Lung microvascular endothelial cell (primary cell): ENCODE data around the gene LYPD3. TPM values are rescaled to one million over a fixed set of nuclear protein-coding genes. Genes with fewer than 3 reads are reported as not detected.
A peak's percentile ranks its signal among the peaks of the same experiment; 100 is the strongest.

ENCODE experiments used
- DNase-seq, 2 donors: peaks; one replicate each; pipeline versions ENCODE4 v3.0.0 to v3.0.0-alpha.2; 2010; ENCODE audit warnings: low read depth in 2 of 2
- total RNA-seq: library from RNA; depleted of rRNA; stranded (reverse); fragments of >200 nt; gene quantifications from 2 replicates; pipeline ENCODE4 v1.2.1, GENCODE V29; 2014

LYPD3 gene
- total RNA-seq, 1 donor from 2014 or later, result 0.79 TPM

DNA sequence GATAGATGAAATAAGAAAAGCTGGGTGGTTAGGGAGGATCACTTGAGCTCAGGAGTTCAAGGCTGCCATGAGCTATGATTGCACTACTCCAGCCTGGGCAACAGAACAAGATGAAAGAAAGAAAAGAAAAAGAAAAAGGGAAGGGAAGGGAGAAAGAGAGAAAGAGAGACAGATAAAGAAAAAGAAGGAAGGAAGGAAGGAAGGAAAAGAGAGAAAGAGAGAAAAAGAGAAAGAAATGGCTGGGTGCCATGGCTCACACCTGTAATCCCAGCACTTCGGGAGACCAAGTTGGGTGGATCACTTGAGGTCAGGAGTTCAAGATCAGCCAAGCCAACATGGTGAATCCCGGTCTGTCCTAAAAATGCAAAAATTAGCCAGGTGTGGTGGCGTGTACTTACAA lies 29.6 kb downstream of the LYPD3 start:
- DNase-seq, result no peak

DNA sequence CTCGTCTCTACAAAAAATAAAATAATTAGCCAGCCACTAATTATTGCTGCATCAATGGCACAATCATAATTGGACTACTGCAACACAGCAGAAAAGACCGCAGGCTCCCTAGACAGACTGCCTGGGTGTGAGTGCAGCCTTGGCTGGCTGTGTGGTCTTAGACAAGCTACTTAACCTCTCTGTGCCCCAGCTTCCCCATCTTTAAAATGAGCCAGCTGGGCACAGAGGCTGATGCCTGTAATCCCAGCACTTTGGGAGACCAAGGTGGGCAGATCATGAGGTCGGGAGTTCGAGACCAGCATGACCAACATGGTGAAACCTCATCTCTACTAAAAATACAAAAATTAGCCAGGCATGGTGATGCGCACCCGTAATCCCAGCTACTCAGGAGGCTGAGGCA lies 31.7 kb downstream of the LYPD3 start:
- no peak for DNase-seq

DNA sequence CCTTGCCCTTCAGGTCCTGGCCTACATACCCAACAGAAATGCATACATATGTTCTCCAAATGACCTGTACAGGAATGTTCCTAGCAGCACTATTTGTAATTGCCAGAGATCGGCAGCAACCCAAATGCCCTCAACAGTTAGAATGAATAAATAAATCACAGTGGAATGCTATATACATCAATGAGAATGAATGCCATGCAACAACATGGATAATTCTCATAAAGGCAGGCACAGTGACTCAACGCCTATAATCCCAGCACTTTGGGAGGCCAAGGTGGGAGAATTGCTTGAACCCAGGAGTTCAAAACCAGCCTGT lies 32.1 kb downstream of the LYPD3 start:
- no peak for DNase-seq

DNA sequence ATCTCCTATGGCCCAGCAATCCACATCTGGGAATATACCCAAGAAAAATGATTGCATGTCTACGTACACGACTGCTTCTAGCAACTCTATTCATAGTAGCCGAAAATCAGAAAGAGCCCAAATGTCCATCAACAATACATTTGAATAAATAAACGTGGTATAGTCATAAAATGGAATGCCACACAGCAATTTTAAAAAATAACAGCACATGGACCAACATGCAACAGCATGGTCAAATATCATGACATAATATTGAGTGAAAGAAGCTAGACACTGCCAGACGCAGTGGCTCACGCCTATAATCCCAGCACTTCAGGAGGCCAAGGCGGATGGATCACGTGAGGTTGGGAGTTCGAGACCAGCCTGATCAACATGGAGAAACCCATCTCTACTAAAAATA lies 34.4 kb downstream of the LYPD3 start:
- DNase-seq, result no peak

DNA sequence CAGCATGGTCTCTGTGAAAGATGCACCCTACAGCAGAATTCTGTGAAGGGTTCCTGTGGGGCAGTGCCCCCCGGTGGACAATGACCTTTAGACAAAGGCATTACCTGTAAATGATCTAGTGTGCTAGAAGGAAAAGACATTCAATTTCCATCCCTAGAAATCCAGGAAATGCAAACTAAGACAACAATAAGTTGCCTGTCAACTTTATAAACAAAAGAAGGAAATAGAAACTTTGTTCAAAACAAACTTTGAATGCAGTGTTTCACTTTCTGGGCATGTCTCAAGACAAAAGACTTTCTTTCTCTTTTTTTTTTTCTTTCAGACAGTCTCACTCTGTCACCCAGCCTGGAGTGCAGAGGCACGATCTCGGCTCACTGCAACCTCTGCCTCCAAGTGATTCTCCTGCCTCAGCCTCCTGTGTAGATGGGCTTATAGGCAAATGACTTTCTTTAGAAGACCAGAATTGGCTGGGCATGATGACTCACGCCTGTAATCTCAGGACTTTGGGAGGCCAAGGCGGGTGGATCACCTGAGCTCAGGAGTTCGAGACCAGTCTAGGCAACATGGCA lies 35.2 kb downstream of the LYPD3 start:
- DNase-seq, result peak in 1 of 2 donors; percentile 88

DNA sequence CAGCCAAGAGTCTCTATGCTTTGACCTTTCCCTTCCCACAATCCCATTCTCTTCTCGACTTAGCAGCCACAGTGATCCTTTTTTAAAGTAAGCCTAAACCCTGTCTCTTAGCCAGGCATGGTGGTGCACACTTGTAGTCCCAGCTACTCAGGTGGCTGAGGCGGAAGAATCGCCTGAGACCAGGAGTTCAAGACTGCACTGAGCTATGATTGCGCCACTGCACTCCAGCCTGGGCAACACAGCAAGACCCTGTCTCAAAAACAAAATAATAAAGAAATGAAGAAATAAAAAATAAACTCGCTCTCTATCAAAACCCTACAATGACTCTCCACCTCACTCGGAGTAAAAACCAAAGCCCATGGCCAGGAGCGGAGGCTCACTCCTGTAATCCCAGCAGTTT lies 36.0 kb downstream of the LYPD3 start:
- no peak for DNase-seq

DNA sequence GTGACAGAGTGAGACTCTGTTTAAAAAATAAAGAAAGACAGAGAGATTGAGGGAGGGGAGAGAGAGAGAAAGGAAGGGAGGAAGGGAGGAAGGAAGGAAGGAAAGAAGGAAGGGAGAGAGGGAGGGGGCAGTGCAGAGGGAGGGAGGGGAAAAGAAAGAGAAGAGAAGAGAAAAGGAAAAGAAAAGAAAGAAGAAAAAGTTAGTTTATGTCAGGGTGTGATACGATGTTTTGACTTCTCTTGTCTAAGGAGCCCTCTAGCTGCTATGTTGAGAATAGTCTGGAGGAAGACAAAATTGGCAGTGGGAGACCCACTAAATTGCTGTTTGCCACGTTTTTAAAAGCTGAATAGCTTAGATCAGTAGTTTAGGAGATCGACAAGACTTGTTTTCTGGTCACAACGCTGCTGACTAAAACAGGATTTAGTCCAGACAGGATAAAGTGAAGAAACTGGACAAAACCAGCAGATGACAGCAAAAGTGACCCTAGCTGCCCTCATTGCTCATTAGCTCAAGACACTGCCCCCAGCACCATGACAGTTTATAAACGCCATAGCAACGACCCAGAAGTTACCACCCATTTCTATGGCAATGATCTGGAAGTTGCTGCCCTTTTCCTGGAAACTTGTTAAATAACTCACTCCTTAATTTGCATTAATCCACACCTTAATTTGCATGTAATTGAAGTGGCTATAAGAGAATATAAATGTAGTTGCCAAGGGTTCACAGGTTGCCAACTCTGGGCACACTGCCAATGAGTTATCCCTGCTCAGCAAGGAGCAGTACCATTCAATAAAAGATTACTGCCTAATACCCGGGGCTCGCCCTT lies 39.6 kb downstream of the LYPD3 start:
- DNase-seq, result peak; percentile 25 to 33

DNA sequence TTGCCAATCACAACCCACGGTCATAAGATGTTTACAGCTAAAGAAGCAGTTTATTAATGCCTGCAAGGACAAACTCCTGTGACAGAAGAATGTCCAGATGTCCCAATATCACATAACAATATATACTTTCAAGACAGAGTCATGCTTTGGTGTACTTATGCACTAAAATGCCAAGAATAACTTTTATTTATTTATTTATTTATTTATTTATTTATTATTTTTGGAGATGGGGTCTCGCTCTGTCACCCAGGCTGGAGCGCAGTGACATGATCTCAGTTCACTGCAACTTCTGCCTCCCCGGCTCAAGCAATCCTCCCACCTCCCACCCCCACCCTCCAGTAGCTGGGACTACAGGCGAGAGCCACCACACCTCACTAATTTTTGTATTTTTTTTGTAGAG lies 41.6 kb downstream of the LYPD3 start:
- no peak for DNase-seq

DNA sequence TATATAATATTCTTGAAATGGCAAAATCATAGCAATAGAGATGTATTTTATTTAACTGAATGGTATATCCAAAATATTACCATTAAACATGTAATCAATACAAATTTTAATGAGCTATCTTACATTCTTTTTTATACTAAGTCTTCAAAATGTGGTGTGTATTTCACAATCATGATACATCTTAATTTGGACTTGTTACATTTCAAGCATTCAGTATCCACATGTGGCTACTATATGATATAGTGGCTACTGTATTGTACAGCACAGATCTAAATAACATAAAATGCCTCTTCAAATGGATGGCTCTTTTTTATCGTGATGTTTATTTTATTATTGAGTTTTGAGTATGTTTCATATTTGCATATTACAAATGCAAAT lies 42.7 kb downstream of the LYPD3 start:
- no peak for DNase-seq

DNA sequence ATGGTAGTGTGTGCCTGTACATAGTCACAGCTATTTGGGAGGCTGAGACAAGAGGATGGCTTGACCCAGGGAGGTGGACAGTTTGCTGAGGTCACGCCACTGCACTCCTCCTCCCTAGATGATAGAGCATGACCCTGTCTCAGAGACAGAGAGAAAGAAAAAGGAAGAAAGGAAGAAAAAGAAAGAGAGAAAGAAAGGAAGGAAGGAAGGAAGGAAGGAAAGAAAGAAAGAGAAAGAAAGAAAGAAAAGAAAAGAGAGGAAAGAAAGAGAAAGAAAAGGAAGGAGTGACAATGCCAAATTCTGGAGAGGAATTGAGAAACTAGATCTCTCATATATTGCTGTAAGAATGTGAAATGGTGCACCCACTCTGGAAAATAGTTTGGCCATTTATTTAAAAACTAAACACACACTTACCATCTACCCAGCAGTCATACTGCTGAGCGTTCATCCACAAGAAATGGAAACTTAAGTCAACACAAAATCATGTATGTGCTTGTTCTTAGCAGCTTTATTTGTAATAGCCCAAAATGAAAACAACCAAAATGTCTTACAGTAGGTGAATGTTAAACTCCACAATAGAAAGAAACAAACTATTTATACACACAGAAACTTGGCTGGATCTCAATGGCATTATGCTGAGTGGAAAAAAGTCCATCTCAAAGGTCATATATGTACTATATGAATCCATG lies 43.3 kb downstream of the LYPD3 start:
- DNase-seq, result no peak

DNA sequence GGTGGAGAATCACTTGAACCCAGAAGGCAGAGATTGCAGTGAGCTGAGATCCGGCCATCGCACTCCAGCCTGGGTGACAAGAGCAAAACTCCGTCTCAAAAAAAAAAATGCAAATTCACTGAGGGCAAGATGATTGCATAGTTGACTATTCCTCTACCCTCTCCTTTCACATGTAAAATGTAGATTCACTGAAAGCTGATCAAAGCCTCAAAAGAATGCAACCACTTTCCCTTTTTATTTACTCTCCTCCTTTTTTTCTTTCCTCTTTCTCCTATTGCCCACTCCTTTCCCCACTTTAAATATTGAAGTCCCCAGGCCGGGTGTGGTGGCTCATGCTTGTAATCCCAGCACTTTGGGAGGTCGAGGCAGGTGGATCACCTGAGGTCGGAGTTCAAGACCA lies 44.5 kb downstream of the LYPD3 start:
- no peak for DNase-seq

DNA sequence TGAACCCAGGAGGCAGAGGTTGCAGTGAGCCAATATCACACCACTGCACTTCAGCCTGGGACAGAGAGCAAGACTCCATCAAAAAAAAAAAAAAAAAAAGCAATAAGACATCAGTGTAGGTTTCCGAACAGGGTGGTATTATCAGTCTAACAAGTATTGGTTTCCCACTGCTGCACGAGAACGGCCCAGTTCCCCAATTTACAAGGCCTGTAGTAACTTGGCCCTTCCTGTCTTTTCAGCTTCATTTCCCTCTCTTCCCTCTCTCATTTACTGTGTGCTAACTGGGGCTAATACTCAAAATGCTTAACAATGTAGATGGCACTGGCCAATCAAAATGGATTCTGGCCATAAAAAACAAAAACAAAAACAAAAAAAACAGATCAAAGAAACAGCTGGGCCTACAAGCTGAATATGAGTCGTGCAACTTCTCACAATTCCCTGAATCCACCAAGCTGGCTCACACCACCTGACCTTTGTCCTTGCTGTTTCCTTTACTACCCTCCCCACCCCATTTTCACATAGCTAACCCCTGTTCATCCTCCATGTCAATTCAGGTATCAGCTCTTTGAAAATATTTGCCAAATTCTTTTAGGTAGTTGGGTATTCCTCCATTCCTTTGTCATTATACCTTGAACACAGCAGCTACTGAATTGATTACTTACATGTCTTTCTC lies 48.3 kb downstream of the LYPD3 start:
- no peak for DNase-seq

DNA sequence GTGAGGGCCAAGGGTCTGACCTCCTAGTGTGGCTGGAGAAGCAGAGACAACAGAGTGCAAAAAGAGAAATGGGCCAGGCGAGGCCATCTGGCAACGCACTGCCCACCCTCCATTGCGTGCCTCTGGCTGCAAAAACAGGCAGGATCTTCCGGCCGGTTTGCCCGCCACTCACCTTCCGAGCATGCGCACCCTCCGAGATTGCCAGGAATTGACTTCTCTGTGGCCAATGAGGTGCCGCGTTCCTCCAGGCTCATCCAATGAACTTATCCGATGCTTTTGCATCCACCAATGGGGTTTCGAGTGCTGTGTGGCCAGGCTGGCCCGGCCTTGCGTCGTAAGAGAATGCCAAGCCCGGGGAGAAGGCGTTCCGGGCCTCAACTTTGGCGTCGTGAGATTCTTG lies 50.9 kb downstream of the LYPD3 start, which contains the start of gene TEX101:
TSS of gene TEX101 (plus strand) at position 337 of the 400 bp plus-strand sequence. CDS start 1,030 bp downstream, outside the sequence.
- DNase-seq, result no peak

DNA sequence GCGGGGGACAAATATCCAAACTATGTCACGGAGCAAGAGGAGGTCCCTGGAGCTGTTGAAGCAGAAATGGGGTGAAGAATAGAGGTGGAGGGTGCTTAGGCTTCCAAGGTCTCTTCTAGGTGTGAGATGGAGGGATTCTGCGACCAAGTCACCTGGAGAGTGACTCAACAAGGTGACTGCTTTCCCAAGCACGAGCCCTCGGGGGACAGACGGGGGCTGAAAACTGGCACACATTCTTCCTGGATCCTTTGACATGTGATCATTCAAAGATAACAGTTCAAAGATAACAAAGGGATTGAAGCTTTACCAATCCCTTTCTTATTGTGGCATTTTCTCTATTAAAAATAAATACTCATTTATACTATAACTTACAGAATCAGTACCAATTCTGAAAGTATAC lies 53.0 kb downstream of the LYPD3 start:
- DNase-seq, result no peak

Other genes with a start within 250 kb of the LYPD3 start
- gene PSG9, start 196.1 kb downstream of the LYPD3 start, total RNA-seq, result not detected in 2 replicates
- gene CD177, start 111.9 kb downstream of the LYPD3 start, total RNA-seq, result under 0.01 and 2.6 TPM in 2 replicates
- not detected in 2 replicates for gene TEX101, start 50.7 kb downstream of the LYPD3 start, total RNA-seq
- gene PHLDB3, start 39.1 kb upstream of the LYPD3 start, total RNA-seq, result 23.1 and 79.8 TPM in 2 replicates
- gene ETHE1, start 61.6 kb upstream of the LYPD3 start, total RNA-seq, result 106 and 137 TPM in 2 replicates
- 0.20 and 0.22 TPM in 2 replicates for gene ZNF575, start 67.6 kb upstream of the LYPD3 start, total RNA-seq
- gene XRCC1, start 109.9 kb upstream of the LYPD3 start, total RNA-seq, result 10.7 and 14.6 TPM in 2 replicates
- 1.1 and 4.6 TPM in 2 replicates for gene PINLYP, start 110.2 kb upstream of the LYPD3 start, total RNA-seq
- 19.2 and 29.0 TPM in 2 replicates for gene IRGQ, start 130.5 kb upstream of the LYPD3 start, total RNA-seq
- 5.9 and 9.1 TPM in 2 replicates for gene ZNF576, start 131.0 kb upstream of the LYPD3 start, total RNA-seq
- not detected in 2 replicates for gene SRRM5, start 146.5 kb upstream of the LYPD3 start, total RNA-seq
- gene ZNF428, start 154.0 kb upstream of the LYPD3 start, total RNA-seq, result 58.6 and 69.8 TPM in 2 replicates
- 10.5 and 23.0 TPM in 2 replicates for gene CADM4, start 174.2 kb upstream of the LYPD3 start, total RNA-seq
- gene PLAUR, start 204.6 kb upstream of the LYPD3 start, total RNA-seq, result 7.3 and 13.9 TPM in 2 replicates